Bronchial epithelial cell (primary cell): Measurements from ENCODE around the gene POFUT1. TPM values are rescaled to one million over a fixed set of nuclear protein-coding genes. Genes with fewer than 3 reads are reported as not detected.

Experiments used
- DNase-seq: peaks from one replicate; pipeline ENCODE4 v3.0.0-alpha.2; 2010; ENCODE audit warnings: low read depth
- FAIRE-seq: peaks from 2 replicates; lab custom pipeline; 2011; peaks lifted over from hg19 to GRCh38; lab: Jason Lieb, UNC
- H3K27me3 ChIP-seq: 2 replicates; pipeline ENCODE4 v1.5.1; 2011; ENCODE audit warnings: low read length; ENCODE audit not compliant: control insufficient read depth, insufficient read depth
- H3K36me3 ChIP-seq: 2 replicates; pipeline ENCODE4 v1.5.1; 2011; ENCODE audit warnings: low read length; ENCODE audit not compliant: control insufficient read depth, insufficient read depth
- H3K4me3 ChIP-seq: 2 replicates; pipeline ENCODE4 v1.5.1; 2011; ENCODE audit warnings: mild to moderate bottlenecking, low read depth, low read length, control low read depth
- total RNA-seq: library from RNA; depleted of rRNA; stranded (reverse); fragments of >200 nt; gene quantifications from 2 replicates; pipeline ENCODE4 v1.2.1, GENCODE V29; 2014
- TF ChIP-seq, protein P1 (sequence below): IDR thresholded peaks from 2 replicates; pipeline ENCODE4 v1.5.1; 2011; ENCODE audit warnings: mild to moderate bottlenecking, moderate library complexity, low read length, control low read depth, inconsistent platforms; ENCODE audit not compliant: insufficient read depth, severe bottlenecking

Gene POFUT1
- total RNA-seq, 1 donor from 2014 or later, result 27.6 TPM

DNA sequence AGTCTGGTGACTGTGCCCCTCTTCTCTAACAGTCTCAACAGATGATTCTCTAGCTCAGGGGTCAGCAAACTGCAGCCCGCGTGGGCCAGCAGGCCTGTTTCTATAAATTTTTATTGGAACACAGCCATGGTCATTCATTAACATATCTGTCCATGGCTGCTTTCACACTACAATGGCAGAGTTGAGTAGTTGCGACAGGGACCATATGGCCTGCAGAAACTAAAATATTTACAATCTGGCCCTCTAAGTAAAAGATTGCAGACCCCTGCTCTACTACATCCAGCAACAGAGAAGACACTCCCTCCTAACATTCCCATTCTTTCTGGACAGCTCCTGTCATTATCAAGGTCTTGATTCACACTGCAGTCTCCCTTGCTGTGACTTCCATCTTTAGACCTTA is 45.3 kb upstream of the POFUT1 start:
- FAIRE-seq, result no peak
- H3K36me3 ChIP-seq, result peaks cover 40% of the 10 kb centered on the region
- H3K4me3 ChIP-seq, result no peak overlapping the region
- no peaks in the 10 kb centered on the region for H3K27me3 ChIP-seq
- TF ChIP-seq, protein P1, sequence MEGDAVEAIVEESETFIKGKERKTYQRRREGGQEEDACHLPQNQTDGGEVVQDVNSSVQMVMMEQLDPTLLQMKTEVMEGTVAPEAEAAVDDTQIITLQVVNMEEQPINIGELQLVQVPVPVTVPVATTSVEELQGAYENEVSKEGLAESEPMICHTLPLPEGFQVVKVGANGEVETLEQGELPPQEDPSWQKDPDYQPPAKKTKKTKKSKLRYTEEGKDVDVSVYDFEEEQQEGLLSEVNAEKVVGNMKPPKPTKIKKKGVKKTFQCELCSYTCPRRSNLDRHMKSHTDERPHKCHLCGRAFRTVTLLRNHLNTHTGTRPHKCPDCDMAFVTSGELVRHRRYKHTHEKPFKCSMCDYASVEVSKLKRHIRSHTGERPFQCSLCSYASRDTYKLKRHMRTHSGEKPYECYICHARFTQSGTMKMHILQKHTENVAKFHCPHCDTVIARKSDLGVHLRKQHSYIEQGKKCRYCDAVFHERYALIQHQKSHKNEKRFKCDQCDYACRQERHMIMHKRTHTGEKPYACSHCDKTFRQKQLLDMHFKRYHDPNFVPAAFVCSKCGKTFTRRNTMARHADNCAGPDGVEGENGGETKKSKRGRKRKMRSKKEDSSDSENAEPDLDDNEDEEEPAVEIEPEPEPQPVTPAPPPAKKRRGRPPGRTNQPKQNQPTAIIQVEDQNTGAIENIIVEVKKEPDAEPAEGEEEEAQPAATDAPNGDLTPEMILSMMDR, result no peak
- DNase-seq, result no peak

DNA sequence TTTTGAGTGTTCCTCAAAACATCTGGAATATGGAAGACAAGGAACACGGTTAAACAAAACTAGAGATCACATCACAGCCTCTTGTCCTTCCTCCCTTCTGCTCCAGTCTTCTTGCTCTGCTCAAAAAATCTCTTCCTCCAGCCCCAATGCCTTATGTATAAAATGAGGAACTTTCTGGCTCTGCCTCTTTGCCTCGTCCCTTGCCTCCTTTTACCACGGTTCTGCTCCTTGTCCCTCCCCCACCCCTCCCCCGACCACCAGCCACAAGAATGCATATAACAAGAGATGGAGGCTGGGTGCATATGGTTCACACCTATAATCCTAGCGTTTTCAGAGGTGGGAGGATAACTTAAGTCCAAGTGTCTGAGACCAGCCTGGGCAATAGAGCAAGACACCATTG is 43.7 kb upstream of the POFUT1 start:
- no peaks in the 10 kb centered on the region for H3K27me3 ChIP-seq
- TF ChIP-seq, protein P1, result no peak
- H3K4me3 ChIP-seq, result no peak overlapping the region
- no peak for DNase-seq
- H3K36me3 ChIP-seq, result peaks cover 29% of the 10 kb centered on the region
- FAIRE-seq, result no peak

DNA sequence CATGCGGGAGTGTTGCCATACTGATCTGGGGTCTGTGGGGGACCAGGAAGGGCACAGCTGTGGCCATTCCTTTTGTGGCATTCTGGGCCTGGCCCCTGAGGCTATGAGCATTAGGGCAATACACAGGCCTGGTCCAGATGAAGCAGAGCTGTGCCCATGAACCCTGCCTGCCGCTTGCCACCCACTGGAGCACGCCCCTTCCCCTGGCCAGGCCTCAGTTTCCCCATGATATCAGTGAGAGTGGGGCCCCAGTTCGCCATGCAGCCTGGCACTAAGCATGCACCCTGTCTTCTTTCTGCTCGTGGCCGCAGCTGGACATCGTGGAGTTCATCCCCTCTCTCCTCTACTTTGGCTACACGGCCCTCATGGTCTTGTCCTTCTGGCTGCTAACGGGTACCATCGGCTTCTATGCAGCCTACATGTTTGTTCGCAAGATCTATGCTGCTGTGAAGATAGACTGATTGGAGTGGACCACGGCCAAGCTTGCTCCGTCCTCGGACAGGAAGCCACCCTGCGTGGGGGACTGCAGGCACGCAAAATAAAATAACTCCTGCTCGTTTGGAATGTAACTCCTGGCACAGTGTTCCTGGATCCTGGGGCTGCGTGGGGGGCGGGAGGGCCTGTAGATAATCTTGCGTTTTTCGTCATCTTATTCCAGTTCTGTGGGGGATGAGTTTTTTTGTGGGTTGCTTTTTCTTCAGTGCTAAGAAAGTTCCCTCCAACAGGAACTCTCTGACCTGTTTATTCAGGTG is 42.5 kb upstream of the POFUT1 start:
- no peaks in the 10 kb centered on the region for H3K27me3 ChIP-seq
- no peak overlapping the region for H3K4me3 ChIP-seq
- no peak for FAIRE-seq
- peaks cover 20% of the 10 kb centered on the region for H3K36me3 ChIP-seq
- no peak for DNase-seq
- TF ChIP-seq, protein P1, result no peak

DNA sequence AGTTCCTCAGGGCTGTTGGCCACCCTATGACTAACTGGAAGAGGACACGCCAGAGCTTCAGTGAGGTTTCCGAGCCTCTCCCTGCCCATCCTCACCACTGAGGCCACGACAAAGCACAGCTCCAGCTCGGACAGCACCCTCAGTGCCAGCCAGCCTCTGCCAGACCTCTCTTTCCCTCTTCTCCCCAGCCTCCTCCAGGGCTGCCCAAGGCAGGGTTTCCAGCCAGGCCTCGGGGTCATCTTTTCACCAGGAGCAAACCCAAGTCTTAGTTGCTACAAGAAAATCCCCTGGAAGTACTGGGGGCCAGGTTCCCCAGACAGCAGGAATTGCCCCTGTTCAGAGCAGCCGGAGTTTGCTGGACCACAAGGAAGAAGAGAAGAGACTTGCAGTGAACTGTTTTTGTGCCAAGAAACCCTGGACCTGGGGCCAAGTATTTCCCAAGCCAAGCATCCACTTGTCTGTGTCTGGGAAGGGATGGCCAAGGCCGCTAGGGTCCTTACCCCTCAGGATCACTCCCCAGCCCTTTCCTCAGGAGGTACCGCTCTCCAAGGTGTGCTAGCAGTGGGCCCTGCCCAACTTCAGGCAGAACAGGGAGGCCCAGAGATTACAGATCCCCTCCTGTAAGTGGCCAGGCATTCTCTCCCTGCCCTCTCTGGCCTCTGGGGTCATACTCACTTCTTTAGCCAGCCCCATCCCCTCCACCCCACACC is 41.7 kb upstream of the POFUT1 start:
- H3K27me3 ChIP-seq, result no peaks in the 10 kb centered on the region
- FAIRE-seq (no peak), DNase-seq (no peak)
- TF ChIP-seq, protein P1, result no peak
- peaks cover 16% of the 10 kb centered on the region for H3K36me3 ChIP-seq
- no peak overlapping the region for H3K4me3 ChIP-seq

DNA sequence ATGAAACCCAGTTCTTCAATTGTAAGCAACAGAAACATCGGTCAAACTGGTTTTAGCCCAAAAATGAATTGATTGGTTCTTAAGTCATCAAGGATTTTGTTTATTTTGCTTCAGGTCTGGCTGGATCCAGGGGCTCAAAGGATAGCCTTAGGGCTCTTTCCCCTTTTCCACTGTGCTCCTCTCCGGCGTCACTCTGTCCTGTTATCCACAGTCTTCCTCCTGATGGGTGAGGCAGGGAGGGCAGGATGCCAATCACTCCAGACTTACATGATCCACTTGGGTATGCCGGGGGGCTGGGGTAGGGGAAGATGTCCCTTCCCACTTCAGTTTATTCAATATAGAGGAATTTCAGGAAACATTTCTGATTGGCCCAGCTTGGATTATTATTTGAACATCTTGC is 40.1 kb upstream of the POFUT1 start:
- FAIRE-seq (no peak), DNase-seq (no peak)
- Histone ChIP-seq H3K27me3 (no peaks in the 10 kb centered on the region), H3K4me3 (no peak overlapping the region), H3K36me3 (peaks cover 12% of the 10 kb centered on the region)
- TF ChIP-seq, protein P1, result no peak
